Mesenteric fat pad (tissue), 1 donor: ENCODE results near the gene NPB. TPM values are rescaled to one million over a fixed set of nuclear protein-coding genes. Genes with fewer than 3 reads are reported as not detected.

Experiments used
- DNase-seq: peaks from one replicate; pipeline ENCODE4 v3.0.0-alpha.2; 2020; ENCODE audit warnings: low spot score
- total RNA-seq: library from RNA; stranded (reverse); fragmentation: NEBNext Ultra II Directional; extraction: Animal tissue kit (Norgen Biotek cat#: 25700); gene quantifications from one replicate; pipeline ENCODE4 v1.2.1, GENCODE V29; 2021
- donor health status: DM: yes; HTN: yes; CAD: no.

NPB gene
- total RNA-seq, 1 donor from 2014 or later, result not detected

DNA sequence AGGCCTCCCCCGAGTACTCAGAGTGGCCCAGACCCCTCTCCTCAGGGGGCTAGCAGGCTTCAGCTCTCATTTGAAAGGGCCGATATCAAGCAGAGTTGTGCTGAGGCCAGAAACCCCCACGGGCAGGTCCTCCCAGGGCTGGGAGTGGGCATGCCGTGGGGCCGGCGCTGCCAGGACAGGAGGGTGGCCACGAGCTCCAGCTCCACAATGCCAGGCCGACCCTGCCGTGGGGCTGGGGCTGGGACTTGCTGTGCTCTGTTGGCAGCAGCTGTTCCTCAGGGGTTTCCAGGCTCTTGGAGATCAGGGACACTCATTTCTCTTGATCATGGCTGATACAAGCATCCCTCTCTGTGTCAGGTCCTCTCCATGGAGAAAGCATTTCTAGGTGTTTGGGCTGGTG, 3.2 kb upstream of the NPB start:
- DNase-seq, result no peak

DNA sequence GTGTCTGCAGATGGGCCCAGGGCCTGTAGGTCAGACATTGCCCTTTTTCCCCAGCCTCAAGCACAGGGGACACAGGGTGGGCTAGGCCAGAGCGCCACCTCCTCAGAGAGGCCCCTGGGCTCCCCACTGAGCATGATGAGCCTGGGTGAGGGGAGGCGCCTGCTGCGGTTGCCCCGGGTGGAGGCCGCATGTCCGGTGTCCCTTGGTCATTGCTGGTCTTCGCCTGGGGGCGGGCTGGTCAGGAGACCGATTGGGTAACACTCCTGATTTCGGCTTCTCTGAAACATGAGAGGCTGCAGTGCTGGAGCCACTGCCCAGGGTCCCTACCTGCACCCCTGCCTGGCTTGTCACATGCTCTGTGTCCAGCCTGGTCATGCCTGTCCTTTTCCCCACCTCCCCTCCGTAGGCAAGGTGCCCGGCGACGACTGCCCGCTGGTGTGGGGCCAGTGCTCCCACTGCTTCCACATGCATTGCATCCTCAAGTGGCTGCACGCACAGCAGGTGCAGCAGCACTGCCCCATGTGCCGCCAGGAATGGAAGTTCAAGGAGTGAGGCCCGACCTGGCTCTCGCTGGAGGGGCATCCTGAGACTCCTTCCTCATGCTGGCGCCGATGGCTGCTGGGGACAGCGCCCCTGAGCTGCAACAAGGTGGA, 2.4 kb upstream of the NPB start:
- no peak for DNase-seq

DNA sequence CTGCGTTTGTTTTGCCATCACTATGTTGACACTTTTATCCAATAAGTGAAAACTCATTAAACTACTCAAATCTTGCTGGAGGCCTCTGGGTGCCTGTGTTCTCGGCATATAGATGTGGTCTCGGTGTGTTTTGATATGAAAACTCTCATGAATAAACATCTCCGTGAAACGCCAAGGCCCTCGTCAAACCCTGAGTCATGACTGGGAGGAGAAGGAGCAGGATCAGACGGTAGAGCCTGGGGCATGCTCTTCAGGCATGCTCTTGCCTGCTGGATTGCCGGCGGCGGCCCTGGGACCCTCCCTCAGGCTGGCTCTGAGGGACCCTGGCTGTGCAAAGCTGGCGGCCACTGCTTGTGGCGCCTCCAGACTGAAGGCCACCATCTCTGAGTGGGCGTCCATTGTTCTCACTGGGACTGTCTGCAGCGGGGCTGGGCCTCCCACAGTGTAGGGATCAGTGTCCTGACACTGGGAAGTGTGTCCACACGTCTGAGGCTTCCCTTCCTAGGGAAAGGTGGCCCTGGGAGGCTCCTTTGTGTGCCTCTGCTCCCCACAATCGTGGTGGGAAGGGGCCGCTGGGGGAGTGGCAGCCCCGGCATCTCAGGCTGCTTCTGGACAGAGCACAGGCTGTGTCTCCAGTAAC, 1.7 kb upstream of the NPB start:
- no peak for DNase-seq

DNA sequence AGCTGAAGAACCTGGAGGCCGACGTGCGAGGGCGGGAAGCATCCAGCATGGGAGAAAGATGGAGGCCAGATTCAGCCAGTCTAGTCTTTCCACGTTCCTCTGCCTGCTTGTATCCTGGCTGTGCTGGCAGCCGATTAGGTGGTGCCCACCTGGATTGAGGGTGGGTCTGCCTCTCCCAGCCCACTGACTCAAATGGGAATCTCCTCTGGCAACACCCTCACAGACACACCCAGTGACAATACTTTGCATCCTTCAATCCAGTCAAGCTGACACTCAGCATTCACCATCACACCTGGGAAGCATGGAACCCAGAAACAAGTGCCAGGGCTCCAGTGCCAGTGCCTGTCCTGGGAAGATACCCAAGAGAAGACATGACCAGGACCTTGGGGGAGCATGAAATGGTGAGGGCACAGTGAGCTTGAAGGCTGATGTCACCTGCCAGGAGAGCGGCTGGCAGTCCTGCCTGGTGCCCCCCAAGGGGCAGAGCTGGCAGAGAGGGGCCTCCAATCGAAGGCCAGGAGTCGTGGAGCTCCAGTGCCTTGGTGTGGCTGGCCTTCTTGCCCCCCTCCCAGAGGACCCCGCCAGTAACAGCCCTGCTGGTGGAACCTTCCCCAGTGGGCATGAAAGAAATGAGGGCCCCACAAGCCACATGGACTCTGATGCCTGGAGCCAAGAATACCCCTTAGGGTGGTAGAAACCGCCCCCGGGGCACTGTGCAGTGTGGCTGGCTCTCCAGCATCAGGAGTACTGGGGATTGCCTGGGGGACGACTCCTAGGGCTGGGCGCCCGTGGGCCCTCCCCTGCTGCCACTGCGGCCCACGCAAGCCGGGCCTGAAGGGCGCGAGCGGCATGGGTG, 643 bp upstream of the NPB start:
- no peak for DNase-seq

DNA sequence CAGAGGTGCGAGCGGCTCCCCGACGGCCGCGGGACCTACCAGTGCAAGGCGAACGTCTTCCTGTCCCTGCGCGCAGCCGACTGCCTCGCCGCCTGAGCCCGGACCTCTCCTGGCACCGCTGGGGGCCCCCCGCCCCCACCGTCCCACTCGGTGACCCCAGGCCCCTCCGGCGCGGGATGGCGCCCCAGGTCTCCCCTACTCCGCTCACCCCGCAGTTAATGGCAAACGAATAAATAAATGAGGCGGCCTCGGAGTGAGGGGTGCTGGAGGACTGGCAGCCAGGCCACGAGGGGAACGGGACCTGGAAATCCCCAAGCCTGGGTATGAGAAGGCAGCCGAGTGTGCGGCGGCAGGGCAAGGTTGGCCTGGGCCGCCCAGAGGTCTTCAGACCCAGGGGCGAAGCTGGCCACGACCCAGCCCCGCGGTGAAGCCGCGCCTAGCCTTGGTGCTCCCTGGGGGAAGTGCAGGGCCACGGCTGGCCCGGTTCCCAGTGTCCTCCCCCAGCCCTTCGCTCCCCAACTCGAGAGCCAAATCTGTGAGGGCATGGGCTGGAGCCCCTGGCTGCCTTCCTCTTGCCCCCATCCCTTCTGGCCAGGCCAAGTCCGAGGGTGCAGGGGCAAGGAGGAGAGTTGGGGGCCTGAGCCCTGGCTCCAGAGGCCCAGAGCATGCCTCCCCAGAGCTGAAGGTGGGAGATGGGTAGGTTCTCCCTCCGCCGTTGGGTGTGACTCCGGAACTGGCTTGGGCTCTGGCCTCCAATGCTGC, 796 bp downstream of the NPB start:
- DNase-seq, result no peak

DNA sequence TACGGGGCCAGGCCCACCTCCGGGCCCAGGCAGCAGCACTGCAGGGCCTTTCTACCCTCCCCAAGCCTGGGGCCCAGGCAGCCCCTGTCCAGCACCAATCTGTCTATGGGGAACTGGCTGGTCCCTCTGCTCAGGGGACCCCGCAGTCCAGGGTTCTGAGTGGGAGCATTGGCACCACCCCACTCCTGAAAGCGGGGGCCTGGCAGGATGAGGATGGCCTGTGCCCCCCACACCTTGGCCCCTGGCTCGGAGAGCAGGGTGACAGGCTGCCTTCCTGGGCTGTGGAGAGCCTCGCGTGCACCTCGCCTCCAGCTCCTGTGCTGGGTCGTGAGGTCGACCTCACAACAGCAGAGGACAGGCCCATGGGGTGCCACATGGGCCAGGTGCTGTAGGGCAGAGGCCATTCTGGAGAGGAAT, 1.4 kb downstream of the NPB start:
- DNase-seq, result no peak

DNA sequence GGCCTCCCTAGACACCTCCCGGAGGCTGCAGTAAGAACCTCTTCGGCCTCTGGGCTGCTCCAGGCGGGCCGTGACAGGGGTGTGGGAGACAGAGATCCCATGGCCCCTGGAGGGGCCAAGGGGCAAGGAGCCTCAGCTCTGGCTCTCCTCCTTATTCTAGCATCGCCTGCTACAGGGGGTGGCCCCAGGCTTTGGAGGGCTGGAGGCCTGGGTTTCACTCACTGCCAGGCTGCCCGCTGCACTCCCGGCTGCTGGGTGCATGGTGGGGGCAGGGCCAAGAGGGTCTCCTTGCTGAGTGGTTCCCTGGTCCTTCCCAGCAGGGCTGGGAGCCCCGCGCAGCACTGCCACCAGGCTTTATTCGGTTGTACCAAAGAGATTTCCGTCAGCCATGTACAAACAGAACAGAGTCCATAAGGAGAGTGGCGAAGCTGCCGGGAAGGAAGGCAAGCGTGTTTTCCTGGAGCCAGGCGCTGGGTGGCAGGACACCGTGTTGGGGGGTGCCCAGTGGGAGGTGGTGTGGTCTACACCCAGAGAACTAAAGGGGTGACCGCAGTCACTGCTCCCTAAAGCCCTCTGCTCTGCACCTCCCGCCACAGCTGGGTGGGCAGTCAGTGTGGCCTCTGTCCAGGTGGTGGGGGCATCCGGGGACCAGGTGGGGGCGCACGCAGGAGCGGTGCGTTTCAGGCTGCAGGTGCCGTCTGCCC, 2.0 kb downstream of the NPB start:
- no peak for DNase-seq

DNA sequence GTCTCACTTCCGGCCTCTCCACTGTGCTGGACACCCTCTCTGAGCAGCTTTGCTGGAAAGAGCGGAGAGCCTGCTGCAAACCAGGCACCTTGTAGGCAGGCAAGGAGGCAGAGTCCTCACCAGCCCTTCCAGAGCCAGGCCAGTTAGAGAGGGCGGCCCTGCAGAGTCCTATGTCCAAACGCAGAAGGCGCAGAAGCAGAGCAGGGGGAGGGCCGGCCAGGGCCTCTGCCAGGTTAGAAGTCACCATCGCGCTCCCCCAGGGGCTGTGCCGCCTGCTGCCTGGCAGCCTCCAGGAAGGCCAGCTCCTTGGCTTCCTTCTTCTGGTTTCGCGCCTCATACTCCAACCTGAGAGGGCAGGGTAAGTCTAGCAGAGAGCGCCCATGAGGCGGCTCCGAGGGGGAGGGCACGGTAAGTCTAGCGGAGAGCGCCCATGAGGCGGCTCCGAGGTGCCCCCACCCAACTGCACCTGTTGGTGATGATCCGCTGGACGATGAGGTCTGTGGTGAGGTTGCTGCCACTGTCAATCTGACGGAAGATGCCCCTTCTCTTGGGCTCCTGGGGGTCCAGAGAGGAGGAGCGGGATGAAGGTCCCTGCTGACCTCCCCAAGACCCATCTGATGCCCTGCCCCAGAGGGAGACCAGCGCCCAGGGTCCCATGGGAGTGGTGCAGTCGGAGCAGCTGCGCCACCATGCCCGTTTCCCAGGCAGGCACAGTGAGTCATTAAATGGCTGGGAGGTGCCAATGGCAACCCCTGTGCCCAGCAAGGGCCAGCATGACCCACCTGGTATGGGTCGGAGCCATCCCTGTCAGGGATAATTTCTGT, 2.8 kb downstream of the NPB start:
- DNase-seq, result no peak

DNA sequence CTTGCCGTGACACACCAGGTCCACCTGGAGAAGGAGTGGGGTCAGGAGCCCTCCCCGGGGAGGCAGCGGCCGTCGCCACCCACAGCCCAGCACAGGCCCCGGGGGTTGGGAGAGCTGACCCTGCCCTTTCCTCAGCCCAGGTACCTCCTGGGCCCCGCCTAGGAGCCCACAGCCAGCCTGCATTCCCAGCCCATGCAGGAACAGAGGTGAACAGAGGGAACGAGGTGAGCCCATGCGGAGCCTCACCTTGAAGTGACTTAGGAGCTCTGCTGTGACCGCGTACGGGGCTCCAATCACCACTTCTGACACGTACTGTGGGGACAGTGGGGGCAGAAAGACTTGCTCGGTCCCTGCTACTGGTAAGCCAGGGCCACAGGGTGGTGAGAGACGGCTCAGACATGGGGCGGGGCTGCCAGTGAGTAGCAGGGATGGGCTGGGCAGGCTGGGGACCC, 3.4 kb downstream of the NPB start:
- no peak for DNase-seq

DNA sequence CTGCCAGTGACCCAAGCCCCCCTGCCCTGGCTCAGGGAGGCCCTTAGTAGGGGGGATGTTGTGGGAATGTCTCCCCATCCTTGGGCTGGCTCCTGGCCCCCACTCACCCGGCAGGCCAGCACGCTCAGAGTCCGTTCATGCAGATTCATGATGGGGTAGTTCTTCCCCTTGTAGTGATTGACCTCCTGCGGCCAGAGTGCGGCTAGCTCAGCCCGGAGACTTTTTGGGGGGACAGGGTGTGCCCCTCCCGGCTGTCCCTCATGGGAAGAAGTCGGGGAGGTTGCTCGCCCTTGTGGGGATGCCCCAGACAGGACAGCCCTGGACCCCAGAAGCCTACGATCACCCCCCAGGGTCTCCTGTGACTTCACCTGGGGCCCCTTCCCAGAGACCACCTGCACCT, 4.0 kb downstream of the NPB start:
- DNase-seq, result no peak

DNA sequence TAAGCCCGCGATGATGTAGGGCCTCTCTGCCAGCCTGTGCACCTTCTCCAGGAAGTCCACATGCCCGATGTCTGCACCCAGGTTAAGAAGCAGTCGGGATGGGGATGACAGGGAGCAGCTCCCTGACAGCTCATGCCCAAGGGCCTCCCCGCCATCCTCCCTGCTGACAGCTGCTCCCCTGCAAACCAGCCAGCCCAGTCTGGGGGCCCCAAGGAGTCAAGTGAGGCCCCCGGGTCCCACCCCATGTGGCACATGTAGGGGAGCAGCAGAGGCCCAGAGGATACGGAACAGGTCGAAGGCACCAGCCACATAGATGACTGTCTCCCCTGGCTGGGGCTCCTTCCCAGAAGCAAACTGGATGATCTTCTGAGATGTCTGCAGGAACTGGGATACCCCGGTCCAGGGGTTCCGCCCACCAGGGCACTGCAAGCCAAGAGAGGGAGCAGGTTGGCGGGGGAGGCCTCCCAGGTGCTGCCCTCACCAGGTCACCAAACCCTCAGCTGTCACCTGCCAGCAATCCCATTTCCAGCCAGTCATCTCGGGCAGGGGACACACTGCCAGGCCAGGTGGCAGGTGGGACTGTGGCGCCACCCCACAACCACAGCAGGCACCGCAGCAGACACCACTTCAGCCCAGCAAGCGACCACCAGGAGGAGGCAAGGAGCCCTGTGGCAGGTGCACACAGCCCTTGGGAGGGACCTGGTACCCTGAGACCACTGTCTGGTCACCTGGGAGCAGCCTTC, 4.6 kb downstream of the NPB start:
- DNase-seq, result no peak

DNA sequence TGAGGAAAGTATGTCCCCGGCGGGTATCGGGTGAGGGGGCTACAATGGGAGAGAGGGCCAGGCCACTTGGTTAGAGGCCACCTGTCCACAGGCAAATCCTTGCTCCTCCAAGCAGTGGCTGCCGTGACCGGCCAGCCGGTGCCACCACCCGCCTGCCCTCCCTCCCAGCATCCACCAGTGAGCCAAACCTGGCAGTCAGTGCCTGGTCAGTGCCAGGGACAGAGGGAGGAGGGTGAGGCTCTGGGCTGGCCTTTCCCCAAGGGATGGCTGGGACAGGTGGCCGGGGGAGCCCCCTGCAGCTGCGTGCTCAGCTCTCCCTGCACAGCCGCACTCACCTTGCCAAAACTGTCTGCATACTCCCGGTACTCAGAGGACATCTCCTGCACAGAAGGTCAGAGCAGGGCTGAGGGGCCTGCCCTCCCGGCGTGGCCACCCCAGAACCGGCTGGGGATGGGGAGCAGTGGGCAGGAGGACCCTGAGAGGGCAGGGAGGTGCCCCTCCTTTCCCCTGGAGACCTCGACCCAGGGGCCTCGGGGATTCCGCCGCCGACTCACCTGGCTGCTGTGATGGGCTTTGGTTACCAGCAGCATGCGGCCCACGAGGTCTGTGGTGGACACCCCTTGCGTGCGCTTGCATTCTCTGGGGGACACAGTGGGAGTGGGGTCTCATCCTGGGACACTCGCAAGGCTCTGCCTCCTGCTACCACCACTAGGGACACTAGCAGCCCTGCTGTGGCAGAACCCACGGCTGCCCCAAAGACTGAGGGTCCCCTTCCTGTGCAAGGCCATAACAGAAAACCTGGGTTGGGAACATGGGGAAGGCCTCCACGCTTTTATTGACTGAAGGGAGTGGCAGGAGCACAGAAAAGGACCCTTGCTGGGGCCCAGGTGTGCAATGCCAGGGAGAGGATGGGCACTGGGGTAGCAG, 5.4 kb downstream of the NPB start:
- DNase-seq, result no peak

DNA sequence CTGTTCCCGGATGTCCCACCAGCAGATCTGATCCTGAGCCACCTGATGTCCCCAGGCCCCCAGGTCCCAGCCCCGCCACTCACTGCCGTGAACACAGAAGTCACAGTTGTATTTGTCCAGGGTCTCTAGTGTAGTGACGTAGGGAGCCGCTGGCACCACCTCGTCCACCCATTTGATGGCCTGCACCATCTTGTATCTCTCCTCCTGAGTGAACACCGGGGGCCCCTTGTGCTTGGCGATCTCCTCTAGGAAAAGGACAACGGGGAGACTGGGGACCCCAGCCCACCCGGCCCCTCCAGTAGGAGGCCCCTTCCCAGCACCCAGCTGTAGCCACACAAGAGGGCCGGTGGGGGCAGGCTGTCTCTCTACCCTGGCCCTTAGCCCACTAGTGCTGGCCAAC, 6.8 kb downstream of the NPB start:
- DNase-seq, result no peak

DNA sequence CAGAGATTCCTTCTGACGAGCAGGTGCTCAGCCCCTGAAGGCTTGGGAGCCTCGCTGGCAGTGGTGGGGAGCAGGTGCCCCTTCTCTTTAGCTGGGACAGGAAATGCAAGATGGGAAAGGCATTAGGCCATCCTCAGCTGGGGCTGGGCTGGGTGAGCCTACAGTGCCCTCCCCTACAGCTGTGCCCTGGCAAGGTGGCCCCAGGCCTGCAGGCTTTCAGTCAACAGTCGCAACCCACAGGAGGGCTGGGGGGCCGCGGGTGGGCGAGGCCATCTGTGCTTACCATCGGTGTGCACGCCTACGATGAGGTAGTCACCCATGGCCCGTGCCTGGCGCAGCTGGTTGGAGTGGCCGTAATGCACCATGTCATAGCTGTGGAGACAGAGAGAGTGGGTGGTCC, 7.2 kb downstream of the NPB start:
- DNase-seq, result no peak

DNA sequence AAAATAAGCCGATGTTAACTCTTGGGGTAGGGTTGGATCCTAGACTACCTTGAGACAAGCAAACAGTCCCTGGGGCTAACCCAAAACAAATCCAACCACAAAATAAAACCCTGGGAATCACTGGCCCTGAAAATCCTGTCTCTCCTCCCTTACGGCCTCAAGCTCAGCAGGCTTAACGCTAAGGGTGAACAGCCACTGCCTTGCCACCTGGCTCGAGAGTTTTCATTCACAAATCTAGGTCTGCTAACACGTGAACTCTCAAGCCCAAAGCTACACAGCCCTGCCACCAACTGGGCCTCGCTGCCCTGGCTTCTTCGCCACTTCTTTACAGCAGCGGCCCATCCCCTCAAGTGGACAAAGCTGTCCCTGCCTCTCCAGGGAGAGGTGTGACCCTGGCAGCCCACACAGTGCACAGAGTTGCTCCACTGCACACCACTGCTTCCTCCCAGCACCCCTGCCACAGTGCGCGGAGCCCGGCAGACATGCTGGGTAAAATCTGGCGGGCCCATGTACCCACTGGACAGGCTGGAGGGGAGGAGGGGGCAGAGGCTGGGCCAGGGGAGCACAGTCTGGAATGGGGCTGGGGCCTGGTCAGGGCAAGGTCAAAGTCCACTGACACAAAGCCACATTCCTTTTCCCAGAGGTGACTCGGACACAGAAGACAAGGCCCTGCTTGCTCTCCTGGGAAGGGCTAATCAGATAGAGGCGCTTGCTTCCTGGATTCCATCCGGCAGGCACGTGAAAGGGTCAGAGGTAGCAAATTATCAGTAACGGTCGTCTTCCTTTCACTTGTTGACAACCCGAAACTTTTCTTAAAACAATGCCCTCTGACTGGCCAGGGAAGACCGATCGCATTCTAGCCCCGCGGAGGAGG, 8.2 kb downstream of the NPB start:
- no peak for DNase-seq

DNA sequence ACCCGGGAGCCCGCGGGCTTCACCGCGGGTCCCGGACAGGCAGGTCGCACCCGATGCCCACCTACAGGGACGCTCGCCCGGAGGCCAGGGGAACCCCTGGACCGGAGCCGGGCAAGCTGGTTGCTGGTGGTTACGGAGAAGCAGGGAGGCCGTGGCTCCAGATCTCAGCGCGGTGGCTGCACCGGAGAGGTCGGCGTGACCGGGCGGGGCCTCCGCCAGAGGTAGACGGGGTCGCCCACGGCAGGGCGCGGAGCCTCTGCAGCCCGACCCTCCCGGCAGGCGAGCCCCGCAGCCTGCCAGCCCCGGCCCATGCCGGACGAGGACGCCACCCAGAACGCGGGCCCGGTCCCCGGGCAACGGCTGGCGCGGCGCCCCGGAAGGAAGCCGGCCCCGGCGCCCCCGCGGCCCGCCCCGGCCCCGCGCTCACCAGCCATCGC, 8.8 kb downstream of the NPB start:
- DNase-seq, result no peak
